Measurements from ENCODE around the gene RILPL2.
A peak's percentile ranks its signal among the peaks of the same experiment; 100 is the strongest.
"Not testable (repeated sequence)": the region's sequence is repeated elsewhere in the genome, so short reads cannot be mapped to it uniquely, and the experiment has no call there.

RILPL2 gene

GRCh38 chr12:123449249-123449733 is 12.8 kb upstream of the RILPL2 start:
- DNase-seq: no peak

DNA sequence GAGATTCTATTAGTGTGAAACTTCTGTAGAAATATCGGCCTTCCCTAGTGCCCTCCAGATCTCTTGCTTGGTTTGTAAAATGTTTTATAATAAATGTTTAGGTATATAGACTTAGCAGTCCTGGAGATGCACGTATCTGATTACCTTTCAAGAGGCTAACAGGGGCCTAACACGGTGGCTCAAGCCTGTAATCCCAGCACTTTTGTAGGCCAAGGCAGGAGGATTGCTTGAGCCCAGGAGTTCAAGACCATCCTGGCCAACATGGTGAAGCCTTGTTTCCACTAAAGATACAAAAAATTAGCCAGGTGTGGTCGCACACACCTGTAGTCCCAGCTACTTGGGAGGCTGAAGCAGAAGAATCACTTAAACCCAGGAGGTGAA is 9.8 kb upstream of the RILPL2 start:
- no peak for DNase-seq

DNA sequence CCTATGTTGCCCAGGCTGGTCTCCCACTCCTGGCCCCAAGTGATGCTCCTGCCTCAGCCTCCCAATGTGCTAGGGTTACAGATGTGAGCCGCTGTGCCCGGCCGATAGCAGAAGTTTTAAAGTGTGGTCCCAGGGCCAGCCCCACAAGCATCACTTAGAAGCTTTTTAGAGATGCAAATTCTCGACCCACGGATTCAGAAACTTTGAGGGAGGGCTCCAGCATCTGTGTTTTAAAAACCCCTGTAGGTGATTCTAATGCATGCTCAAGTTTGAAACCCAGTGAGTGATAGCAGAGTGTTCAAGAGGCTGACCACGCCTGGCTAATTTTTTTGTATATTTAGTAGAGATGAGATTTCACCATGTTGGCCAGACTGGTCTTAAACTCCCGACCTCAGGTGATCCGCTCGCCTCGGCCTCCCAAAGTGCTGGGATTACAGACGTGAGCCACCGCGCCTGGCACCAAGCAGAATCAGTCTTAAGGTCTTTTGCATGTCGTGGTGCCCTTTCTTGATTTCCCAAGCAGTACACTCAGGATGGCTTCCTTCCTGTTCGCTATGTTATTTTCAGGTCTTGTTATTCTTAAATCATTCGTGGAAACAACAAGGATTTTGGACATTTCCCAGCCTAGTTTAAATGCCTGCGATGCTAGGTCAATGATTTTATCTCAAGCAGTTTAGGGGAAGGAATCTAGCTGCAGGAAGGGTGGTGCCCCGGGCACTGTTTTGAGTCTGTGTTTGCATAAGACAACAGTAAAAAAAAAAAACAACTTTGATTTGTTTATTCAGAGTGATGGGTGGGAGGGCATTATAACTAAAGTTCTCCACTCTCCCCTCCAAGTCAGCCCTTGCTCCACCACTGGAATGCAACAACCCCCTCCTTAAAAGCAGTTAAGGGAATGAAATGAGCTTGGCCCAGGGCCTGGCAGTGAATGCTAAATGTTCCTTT is 9.2 kb upstream of the RILPL2 start:
- no peak for DNase-seq

DNA sequence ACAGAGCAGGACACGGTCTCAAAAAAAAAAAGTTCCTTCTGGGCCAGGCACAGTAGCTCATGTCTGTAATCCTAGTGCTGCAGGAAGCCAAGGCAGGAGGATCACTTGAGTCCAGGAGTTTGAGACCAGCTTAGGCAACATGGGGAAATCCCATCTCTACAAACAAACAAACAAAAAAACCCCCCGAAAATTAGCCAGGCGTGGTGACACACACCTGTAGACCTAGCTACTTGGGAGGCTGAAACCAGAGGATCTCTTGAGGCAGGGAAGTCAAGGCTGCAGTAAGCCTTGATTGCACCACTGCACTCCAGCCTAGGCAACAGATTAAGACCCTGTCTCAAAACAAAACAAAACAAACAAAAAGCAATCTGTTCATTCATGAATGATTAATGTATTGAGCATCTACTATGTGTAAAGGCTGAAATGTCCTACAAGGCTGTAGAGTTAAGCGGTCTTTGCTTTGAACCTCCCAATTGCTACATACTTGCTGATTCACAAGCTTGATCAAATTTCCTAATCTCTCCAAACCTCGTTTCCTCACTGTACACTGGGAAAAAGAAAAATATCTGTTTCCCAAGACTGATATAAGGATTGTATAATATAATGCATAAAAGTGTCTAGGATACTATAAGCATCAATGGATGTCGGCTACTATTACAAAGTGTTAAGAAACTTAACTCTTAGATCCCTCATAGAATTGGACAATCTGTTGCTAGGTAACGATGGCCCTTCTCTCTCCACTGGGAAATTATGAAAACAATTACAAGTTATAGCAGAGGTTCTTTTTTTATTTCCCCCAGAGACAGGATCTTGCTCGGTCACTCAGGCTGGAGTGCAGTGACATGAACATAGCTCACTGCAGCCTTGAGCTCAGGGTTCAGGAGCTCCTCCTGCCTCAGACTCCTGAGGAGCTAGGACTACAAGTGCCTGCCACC is 7.9 kb upstream of the RILPL2 start:
- no peak for DNase-seq

- DNase-seq: no peak
Measured at GRCh38 chr12:123442774-123443173, 6.3 kb upstream of the RILPL2 start.

GRCh38 chr12:123441523-123442164 is 5.2 kb upstream of the RILPL2 start:
- DNase-seq: peak; percentile 55

DNA sequence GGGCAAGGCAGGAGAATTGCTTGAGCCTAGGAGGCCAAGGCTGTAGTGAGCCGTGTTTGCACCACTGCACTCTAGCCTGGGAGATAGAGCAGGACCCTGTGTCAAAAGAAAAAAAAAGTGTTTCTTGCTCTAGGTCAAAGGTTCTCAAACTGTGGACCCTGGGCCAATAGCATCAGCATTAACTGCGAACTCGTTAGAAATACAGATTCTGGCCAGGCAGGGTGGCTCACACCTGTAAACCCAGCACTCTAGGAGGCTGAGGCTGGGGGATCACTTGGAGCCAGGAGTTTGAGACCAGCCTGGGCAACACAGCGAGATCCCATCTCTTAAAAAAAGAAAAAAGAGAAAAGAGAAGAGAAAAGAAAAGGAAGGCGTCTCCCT is 858 bp downstream of the RILPL2 start:
- no peak for DNase-seq

GRCh38 chr12:123433615-123434014 is 2.9 kb downstream of the RILPL2 start:
- peak; percentile 26 for DNase-seq

GRCh38 chr12:123431951-123432817 is 4.3 kb downstream of the RILPL2 start:
- DNase-seq: peak; percentile 65

DNA sequence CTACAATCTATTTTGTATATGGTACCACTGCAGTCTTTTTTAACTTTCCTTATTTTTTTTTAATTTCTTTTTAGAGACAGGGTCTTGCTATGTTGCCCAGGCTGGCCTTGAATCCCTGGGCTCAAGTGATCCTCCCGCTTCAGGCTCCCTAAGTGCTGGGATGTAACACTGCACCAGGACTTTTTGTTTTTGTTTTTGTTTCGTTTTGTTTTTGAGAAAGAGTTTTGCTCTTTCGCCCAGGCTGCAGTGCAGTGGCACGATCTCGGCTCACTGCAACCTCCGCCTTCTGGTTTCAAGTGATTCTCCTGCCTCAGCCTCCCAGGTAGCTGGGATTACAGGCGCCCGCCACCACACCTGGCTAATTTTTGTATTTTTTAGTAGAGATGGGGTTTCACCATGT is 7.4 kb downstream of the RILPL2 start:
- not testable (repeated sequence) for DNase-seq

- peak; percentile 33 for DNase-seq
Measured at GRCh38 chr12:123428591-123428990, 7.9 kb downstream of the RILPL2 start.

DNA sequence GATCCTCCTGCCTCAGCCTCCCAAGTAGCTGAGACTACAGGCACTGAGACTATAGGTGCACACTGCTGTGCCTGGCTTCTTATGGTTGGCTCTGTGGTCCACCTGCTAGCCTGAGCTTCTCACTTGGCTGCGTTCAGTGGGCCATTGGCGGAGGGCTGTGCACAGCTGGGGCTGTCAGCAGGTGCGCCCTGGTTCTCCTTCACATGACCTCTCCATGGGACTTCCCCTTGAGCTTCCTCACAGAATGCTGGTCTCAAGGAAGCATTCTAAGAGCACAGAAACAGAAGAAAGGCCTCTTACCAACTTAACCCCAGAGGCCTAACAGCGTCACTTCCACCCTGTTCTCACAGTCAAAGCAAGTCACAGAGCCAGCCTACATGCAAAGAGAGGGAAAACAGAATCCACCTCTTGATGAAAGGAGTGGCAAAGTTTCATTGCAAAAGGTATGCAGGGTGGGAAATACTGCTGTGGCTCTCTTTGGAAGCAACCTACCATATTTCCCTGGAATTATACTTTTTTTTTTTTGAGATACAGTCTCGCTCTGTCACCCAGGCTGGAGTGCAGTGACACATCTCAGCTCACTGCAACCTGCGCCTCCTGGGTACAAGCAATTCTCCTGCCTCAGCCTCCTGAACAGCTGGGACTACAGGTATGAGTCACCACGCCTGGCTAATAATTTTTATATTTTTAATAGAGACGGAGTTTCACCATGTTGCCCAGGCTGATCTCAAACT is 9.3 kb downstream of the RILPL2 start:
- DNase-seq: peak; percentile 77

DNA sequence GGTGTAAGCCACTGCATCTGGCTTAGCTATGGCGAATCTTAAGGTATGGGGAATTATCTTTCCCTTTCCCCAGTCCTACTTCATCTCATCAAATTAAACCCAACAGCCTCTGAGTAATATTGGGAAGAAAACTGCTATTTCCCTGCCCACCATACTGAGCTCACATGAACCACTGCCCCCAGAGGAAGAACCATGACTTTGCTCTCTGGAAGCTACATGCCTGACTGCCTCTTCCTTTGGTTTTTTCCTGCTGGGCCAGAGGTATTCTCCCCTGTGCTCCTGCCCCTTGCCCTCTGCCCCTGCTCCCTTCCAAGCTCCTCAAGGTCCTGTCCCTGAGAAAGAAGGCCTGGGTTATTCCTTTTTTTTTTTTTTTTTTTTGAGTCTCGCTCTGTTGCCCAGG is 15.2 kb downstream of the RILPL2 start:
- no peak for DNase-seq

DNA sequence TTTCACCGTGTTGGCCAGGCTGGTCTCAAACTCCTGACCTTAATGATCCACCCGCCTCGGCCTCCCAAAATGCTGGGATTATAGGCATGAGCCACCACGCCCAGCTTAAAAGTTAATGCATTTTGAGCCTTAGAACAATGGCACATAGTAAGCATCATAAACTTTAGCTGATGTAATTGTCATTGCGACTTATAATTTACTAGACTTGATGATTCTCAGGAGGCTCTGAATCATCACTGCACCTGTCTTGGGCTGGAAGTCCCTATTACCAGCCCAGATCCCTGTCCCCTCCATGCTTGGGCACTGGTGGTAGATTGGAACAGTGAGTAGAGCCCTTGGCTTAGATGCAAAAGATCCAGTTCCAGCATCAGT is 26.5 kb downstream of the RILPL2 start:
- no peak for DNase-seq

DNA sequence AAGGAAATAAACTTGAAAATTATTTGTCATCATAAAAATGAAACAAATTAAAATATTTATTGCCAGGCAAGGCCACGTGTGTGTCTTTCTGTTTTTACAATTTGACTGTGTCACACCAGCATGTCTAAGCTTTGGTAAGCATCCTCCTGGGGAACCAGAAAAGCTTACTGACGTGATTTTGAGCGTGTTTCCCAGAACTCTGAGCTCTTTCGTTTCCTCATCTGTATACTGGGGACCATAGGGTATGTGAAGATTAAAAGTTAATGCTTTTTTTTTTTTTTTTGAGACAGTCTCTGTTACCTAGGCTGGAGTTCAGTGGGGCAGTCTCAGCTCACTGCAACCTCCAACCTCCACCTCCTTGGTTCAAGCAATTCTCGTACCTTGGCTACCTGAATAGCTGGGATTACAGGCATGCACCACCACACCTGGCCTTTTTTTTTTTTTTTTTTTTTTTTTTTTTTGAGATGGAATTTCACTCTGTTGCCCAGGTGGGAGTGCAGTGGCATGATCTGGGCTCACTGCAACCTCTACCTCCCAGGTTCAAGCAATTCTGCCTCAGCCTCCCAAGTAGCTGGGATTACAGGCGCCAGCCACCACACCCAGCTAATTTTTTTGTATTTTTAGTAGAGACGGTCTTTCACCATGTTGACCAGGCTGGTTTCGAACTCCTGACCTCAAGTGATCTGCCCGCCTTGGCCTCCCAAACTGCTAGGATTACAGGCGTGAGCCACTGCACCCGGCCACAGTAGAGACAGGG is 27.0 kb downstream of the RILPL2 start:
- not testable (repeated sequence) for DNase-seq

DNA sequence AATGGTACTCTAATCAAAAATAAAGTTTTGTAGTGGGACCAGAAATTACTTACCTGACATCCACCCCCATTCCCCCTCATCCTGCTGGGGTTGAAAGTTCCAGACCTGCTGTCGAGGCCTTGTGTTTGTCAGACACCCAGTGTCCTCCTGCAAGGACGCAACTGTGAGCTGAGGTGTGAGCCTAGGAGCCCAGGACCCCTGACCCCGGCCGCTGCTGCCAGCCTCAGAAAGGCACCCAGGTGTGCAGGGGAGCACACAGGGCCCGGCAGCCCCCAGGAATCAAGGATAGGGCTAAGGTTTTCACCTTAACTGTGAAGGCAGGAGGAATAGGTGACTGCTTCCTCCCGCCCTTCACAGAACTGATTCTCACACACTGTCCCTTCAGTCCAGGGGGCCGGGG is 27.9 kb downstream of the RILPL2 start:
- not testable (repeated sequence) for DNase-seq

GRCh38 chr12:123407934-123408333 is 28.6 kb downstream of the RILPL2 start:
- not testable (repeated sequence) for DNase-seq

- DNase-seq: not testable (repeated sequence)
Measured at GRCh38 chr12:123407269-123407668, 29.2 kb downstream of the RILPL2 start.

DNA sequence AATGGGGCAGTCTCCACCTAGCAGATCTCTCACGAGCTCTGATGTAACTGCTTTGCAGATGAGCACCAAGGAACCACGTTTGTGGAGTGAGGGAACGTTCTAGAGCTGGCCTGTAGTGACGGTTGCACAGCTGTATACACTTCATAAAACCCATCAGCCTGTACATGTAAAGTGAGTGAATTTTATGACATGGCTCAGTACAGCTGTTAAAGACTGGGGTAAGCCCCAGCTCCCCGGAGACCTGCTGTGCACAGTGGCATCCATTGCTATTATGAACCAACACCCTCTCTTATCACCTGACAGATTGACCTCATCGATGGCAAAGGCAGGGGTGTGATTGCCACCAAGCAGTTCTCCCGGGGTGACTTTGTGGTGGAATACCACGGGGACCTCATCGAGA is 31.9 kb downstream of the RILPL2 start:
- no peak for DNase-seq
